Measurements from ENCODE around the gene ANO8.
"Not testable (repeated sequence)": the region's sequence is repeated elsewhere in the genome, so short reads cannot be mapped to it uniquely, and the experiment has no call there.

ANO8 gene

GRCh38 chr19:17300992-17301619, 33.5 kb downstream of the ANO8 start:
- Histone ChIP-seq H3K27me3 (ENCODE audit: low read length) (no peaks in the 10 kb centered on the region), H4K20me1 (ENCODE audit: low read depth, low read length) (no peaks in the 10 kb centered on the region), H3K36me3 (ENCODE audit: low read length) (peaks cover 4% of the 10 kb centered on the region; the same call in 1 of the 2 replicates), H3K9ac (ENCODE audit: low read length) (no peak overlapping the region), H3K9me2 (replicated peaks; ENCODE audit: insufficient read depth, low read length) (no peaks in the 10 kb centered on the region), H3F3A (ENCODE audit: insufficient read depth) (peaks cover 25% of the 10 kb centered on the region), H3K4me2 (ENCODE audit: low read depth, low read length, poor library complexity, severe bottlenecking) (no peak overlapping the region), H3K79me2 (ENCODE audit: insufficient read depth, low read length) (no peaks in the 10 kb centered on the region; the same call in 1 of the 2 replicates), H3K27ac (ENCODE audit: low read depth, low read length) (no peak overlapping the region), H3K4me3 (ENCODE audit: insufficient read depth, low read length, poor library complexity, severe bottlenecking) (no peak overlapping the region), H3K9me3 (ENCODE audit: insufficient read depth, low read length) (no peaks in the 10 kb centered on the region), H2AFZ (ENCODE audit: low read depth, low read length, severe bottlenecking) (no peak overlapping the region)
- TF ChIP-seq, protein P1, sequence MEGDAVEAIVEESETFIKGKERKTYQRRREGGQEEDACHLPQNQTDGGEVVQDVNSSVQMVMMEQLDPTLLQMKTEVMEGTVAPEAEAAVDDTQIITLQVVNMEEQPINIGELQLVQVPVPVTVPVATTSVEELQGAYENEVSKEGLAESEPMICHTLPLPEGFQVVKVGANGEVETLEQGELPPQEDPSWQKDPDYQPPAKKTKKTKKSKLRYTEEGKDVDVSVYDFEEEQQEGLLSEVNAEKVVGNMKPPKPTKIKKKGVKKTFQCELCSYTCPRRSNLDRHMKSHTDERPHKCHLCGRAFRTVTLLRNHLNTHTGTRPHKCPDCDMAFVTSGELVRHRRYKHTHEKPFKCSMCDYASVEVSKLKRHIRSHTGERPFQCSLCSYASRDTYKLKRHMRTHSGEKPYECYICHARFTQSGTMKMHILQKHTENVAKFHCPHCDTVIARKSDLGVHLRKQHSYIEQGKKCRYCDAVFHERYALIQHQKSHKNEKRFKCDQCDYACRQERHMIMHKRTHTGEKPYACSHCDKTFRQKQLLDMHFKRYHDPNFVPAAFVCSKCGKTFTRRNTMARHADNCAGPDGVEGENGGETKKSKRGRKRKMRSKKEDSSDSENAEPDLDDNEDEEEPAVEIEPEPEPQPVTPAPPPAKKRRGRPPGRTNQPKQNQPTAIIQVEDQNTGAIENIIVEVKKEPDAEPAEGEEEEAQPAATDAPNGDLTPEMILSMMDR (IDR thresholded peaks at IDR 0.05; ENCODE audit: insufficient read depth, low read length, poor library complexity, severe bottlenecking) = no peak
- TF ChIP-seq EZH2phosphoT487 (conservative IDR thresholded peaks at IDR 0.05; ENCODE audit: low read length) = no peak

DNA sequence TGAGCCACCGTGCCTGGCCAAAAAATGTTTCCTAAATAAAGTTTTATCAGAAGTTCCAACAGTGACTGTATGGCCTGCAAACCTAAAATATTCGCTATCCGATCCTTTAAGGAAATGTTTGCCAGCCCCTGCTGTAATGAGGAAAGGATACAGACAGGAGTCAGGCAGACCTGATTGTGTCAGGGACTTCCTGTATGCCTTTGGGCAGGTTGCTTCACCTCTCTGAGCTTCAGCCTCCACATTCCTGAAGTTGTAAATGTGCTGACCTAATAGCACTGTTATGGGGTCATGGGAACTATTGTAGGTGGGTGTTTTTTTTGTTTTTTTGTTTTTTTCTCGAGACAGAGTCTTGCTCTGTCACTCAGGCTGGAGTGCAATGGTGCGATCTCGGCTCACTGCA, 37.7 kb downstream of the ANO8 start:
- Histone ChIP-seq H3K27me3 (ENCODE audit: low read length) (no peaks in the 10 kb centered on the region), H3F3A (ENCODE audit: insufficient read depth) (peaks cover 1% of the 10 kb centered on the region; the same call in 1 of the 2 replicates)

GRCh38 chr19:17296273-17296672, 38.4 kb downstream of the ANO8 start:
- H3K9me2 ChIP-seq (replicated peaks; ENCODE audit: insufficient read depth, low read length) = no peaks in the 10 kb centered on the region
- peaks cover 4% of the 10 kb centered on the region; the same call in 1 of the 2 replicates for H3K36me3 ChIP-seq (ENCODE audit: low read length)
- H2AFZ ChIP-seq (ENCODE audit: low read depth, low read length, severe bottlenecking) = no peak overlapping the region
- H3K27me3 ChIP-seq (ENCODE audit: low read length) = no peaks in the 10 kb centered on the region
- H3K9ac ChIP-seq (ENCODE audit: low read length) = no peak overlapping the region
- peaks cover 4% of the 10 kb centered on the region for H3K79me2 ChIP-seq (ENCODE audit: insufficient read depth, low read length)
- H4K20me1 ChIP-seq (ENCODE audit: low read depth, low read length) = no peaks in the 10 kb centered on the region
- TF ChIP-seq, protein P1 (IDR thresholded peaks at IDR 0.05; ENCODE audit: insufficient read depth, low read length, poor library complexity, severe bottlenecking) = no peak
- TF ChIP-seq EZH2phosphoT487 (conservative IDR thresholded peaks at IDR 0.05; ENCODE audit: low read length) = no peak
- no peaks in the 10 kb centered on the region; the same call in 1 of the 2 replicates for H3F3A ChIP-seq (ENCODE audit: insufficient read depth)
- no peak overlapping the region for H3K27ac ChIP-seq (ENCODE audit: low read depth, low read length)
- no peaks in the 10 kb centered on the region for H3K9me3 ChIP-seq (ENCODE audit: insufficient read depth, low read length)
- no peak overlapping the region for H3K4me3 ChIP-seq (ENCODE audit: insufficient read depth, low read length, poor library complexity, severe bottlenecking)
- no peak overlapping the region for H3K4me2 ChIP-seq (ENCODE audit: low read depth, low read length, poor library complexity, severe bottlenecking)

More for the DNA sequence above, 37.7 kb downstream of the ANO8 start:
- Histone ChIP-seq H3K9me2 (replicated peaks; ENCODE audit: insufficient read depth, low read length) (no peaks in the 10 kb centered on the region), H3K27ac (ENCODE audit: low read depth, low read length) (no peak overlapping the region), H4K20me1 (ENCODE audit: low read depth, low read length) (no peaks in the 10 kb centered on the region), H3K9me3 (ENCODE audit: insufficient read depth, low read length) (no peaks in the 10 kb centered on the region), H2AFZ (ENCODE audit: low read depth, low read length, severe bottlenecking) (no peak overlapping the region), H3K79me2 (ENCODE audit: insufficient read depth, low read length) (peaks cover 4% of the 10 kb centered on the region), H3K4me3 (ENCODE audit: insufficient read depth, low read length, poor library complexity, severe bottlenecking) (no peak overlapping the region), H3K9ac (ENCODE audit: low read length) (no peak overlapping the region), H3K36me3 (ENCODE audit: low read length) (peaks cover 4% of the 10 kb centered on the region; the same call in 1 of the 2 replicates), H3K4me2 (ENCODE audit: low read depth, low read length, poor library complexity, severe bottlenecking) (no peak overlapping the region)
- TF ChIP-seq, protein P1 (IDR thresholded peaks at IDR 0.05; ENCODE audit: insufficient read depth, low read length, poor library complexity, severe bottlenecking) = no peak
- TF ChIP-seq EZH2phosphoT487 (conservative IDR thresholded peaks at IDR 0.05; ENCODE audit: low read length) = no peak

- not testable (repeated sequence) for H3F3A ChIP-seq (ENCODE audit: insufficient read depth); H3K27ac ChIP-seq (ENCODE audit: low read depth, low read length); H3K36me3 ChIP-seq (ENCODE audit: low read length); H3K79me2 ChIP-seq (ENCODE audit: insufficient read depth, low read length); H3K9me3 ChIP-seq (ENCODE audit: insufficient read depth, low read length); H3K4me2 ChIP-seq (ENCODE audit: low read depth, low read length, poor library complexity, severe bottlenecking); H3K4me3 ChIP-seq (ENCODE audit: insufficient read depth, low read length, poor library complexity, severe bottlenecking); H3K27me3 ChIP-seq (ENCODE audit: low read length); H3K9ac ChIP-seq (ENCODE audit: low read length); H2AFZ ChIP-seq (ENCODE audit: low read depth, low read length, severe bottlenecking); H4K20me1 ChIP-seq (ENCODE audit: low read depth, low read length); H3K9me2 ChIP-seq (replicated peaks; ENCODE audit: insufficient read depth, low read length)
Measured at GRCh38 chr19:17295551-17295950, 39.1 kb downstream of the ANO8 start.

Data from SU-DHL-6 (cell line).